Measurements from ENCODE around the gene IL13RA1. TPM values are rescaled to one million over a fixed set of nuclear protein-coding genes. Genes with fewer than 3 reads are reported as not detected.
A peak's percentile ranks its signal among the peaks of the same experiment; 100 is the strongest.

The IL13RA1 gene
- total RNA-seq (2013; cell fraction: nucleolus; rRNA removed): 78.5 TPM in 2 replicates
- total RNA-seq (2014; rRNA removed) (9.5 and 11.8 TPM in 2 replicates), total RNA-seq (2014; rRNA removed; fragmentation: Illumina TruSeq; extraction: Trizol) (13.3 and 14.0 TPM in 2 replicates), total RNA-seq (2021) (10.6 TPM in 2 replicates), polyA plus RNA-seq (2011; rRNA removed) (8.0 and 11.5 TPM in 2 replicates), polyA plus RNA-seq (2014; fragmentation: Illumina TruSeq; extraction: Trizol) (14.2 and 18.3 TPM in 2 replicates), polyA plus RNA-seq (2014; fragmentation: Nextera tagmentation; extraction: Ambion mirVana) (1 to 10 TPM; 2.3 to 4.1 TPM), polyA plus RNA-seq (2014; rRNA removed) (7.1 and 8.7 TPM in 2 replicates), polyA plus RNA-seq (2016; fragmentation: Nextera tagmentation; extraction: Ambion mirVana) (1 to 10 TPM; 4.2 to 5.8 TPM), polyA minus RNA-seq (2011; rRNA and poly(A)+ RNA removed) (3.6 and 3.7 TPM in 2 replicates), Bru-seq, nascent RNA (percentile 61 among the genes with signal in this experiment), BruChase-seq, experiment 1, labeled RNA remaining after a 6-hour chase (percentile 65 among the genes with signal in this experiment), BruChase-seq, experiment 2, labeled RNA remaining after a 2-hour chase (percentile 58 among the genes with signal in this experiment)
- 0.63 TPM for polyA plus RNA-seq (2011; ENCODE audit: low read depth)
- 2.9 and 4.2 TPM in 2 replicates for polyA plus RNA-seq (2011; cell fraction: cytosol; rRNA removed)
- polyA plus RNA-seq (2011; cell fraction: nucleus; rRNA removed): 1.3 and 2.1 TPM in 2 replicates
- polyA plus RNA-seq (2012): 1.2 and 1.5 TPM in 2 replicates
- 1.4 and 1.9 TPM in 2 replicates for polyA minus RNA-seq (2011; cell fraction: cytosol; rRNA and poly(A)+ RNA removed)
- polyA minus RNA-seq (2011; cell fraction: nucleus; rRNA and poly(A)+ RNA removed): 0.86 and 1.2 TPM in 2 replicates
- long read RNA-seq, experiment 1, full-length matches to known transcripts: 1 of 2 reads
- long read RNA-seq, experiment 1, partial matches to known transcripts: 0 of 2 reads
- long read RNA-seq, experiment 1, other reads (novel, unspliced or antisense): 1 of 2 reads
- long read RNA-seq, experiment 2, partial matches to known transcripts: 4 of 4 reads
- long read RNA-seq, experiment 2, other reads (novel, unspliced or antisense): 0 of 4 reads

- no peaks in the 10 kb centered on the region for H4K20me1 ChIP-seq (ENCODE audit: control insufficient read depth, insufficient read depth)
- no peaks in the 10 kb centered on the region for H3K79me2 ChIP-seq (ENCODE audit: control insufficient read depth, insufficient read depth, low read length)
- POLR2A ChIA-PET: interaction anchor here (1.5 kb wide), 1 partner anchor 10 kb away, joined by 5 read pairs; no protein-coding TSS in a partner anchor
- H3K27ac ChIP-seq (ENCODE audit: control insufficient read depth, insufficient read depth): no peak within 1 kb of the TSS
- no peak for FAIRE-seq
- WGBS (ENCODE audit: insufficient coverage, insufficient replicate concordance, low lambda C conversion rate, missing lambda C conversion rate): 48% methylated on average over 42 of the region's 56 CpGs
- TF ChIP-seq POLR2AphosphoS5 (IDR thresholded peaks at IDR 0.05; ENCODE audit: low read length) (no peak), ZBTB4 (CRISPR knock-in tag; IDR thresholded peaks at IDR 0.05) (no peak), DPF2 (IDR thresholded peaks at IDR 0.05) (0 out of 2 replicates have a peak, but pooled peaks have one; percentile 22), IKZF1 (conservative IDR thresholded peaks at IDR 0.05) (peak; percentile 60), CHD4 (IDR thresholded peaks at IDR 0.05) (no peak)
- TF ChIP-seq, protein P1, sequence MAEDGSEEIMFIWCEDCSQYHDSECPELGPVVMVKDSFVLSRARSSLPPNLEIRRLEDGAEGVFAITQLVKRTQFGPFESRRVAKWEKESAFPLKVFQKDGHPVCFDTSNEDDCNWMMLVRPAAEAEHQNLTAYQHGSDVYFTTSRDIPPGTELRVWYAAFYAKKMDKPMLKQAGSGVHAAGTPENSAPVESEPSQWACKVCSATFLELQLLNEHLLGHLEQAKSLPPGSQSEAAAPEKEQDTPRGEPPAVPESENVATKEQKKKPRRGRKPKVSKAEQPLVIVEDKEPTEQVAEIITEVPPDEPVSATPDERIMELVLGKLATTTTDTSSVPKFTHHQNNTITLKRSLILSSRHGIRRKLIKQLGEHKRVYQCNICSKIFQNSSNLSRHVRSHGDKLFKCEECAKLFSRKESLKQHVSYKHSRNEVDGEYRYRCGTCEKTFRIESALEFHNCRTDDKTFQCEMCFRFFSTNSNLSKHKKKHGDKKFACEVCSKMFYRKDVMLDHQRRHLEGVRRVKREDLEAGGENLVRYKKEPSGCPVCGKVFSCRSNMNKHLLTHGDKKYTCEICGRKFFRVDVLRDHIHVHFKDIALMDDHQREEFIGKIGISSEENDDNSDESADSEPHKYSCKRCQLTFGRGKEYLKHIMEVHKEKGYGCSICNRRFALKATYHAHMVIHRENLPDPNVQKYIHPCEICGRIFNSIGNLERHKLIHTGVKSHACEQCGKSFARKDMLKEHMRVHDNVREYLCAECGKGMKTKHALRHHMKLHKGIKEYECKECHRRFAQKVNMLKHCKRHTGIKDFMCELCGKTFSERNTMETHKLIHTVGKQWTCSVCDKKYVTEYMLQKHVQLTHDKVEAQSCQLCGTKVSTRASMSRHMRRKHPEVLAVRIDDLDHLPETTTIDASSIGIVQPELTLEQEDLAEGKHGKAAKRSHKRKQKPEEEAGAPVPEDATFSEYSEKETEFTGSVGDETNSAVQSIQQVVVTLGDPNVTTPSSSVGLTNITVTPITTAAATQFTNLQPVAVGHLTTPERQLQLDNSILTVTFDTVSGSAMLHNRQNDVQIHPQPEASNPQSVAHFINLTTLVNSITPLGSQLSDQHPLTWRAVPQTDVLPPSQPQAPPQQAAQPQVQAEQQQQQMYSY (CRISPR knock-in tag; IDR thresholded peaks at IDR 0.05): no peak
- SMC1A ChIA-PET (ENCODE audit: uncharacterized antibody, unreplicated experiment): interaction anchor here (0.9 to 1.2 kb wide), 2 partner anchors 14 to 51 kb away, joined by 3 read pairs; no protein-coding TSS in a partner anchor
- intact Hi-C loops (cut with micrococcal nuclease; ENCODE audit: unreplicated experiment) (no loop called here), in situ Hi-C loops (cut with MboI) (no loop called here)
- H3K36me3 ChIP-seq (ENCODE audit: control insufficient read depth in 2 of 2, insufficient read depth in 2 of 2, low read length in 1 of 2): no peaks in the 10 kb centered on the region
- no peaks in the 10 kb centered on the region; a peak in 1 of 4 replicates for H3K27me3 ChIP-seq (replicated peaks in 1 of 2; ENCODE audit: control insufficient read depth in 2 of 2, insufficient read depth in 2 of 2, low read length in 1 of 2)
- peak within 1 kb of the TSS; percentile 47; the same call in 1 of the 2 replicates for H2AFZ ChIP-seq (ENCODE audit: control insufficient read depth, low read depth, low read length)
- BruUV-seq (replicated peaks): no TSS peak
- no peaks in the 10 kb centered on the region for H3K9me3 ChIP-seq (replicated peaks; ENCODE audit: control insufficient read depth, insufficient read depth, low read length)
- no peak for DNase-seq (ENCODE audit: low read depth, low spot score)
- H3K9ac ChIP-seq (ENCODE audit: control insufficient read depth, insufficient read depth, low read length): peak within 1 kb of the TSS; percentile 48; the same call in 1 of the 2 replicates
- peaks cover 8% of the 10 kb centered on the region for H3K4me1 ChIP-seq (ENCODE audit: control insufficient read depth, insufficient read depth, low read length)
- ATAC-seq: peak; percentile 73
- RAD21 ChIA-PET (ENCODE audit: unreplicated experiment): no interaction called here
- peak within 1 kb of the TSS; percentile 41; the same call in 1 of the 2 replicates for H3K4me3 ChIP-seq
- peak within 1 kb of the TSS; percentile 64 for H3K4me2 ChIP-seq (ENCODE audit: control insufficient read depth, insufficient read depth)
- CTCF ChIA-PET: no interaction called here
These were observed at the start of gene IL13RA1 for GRCh38 chrX:118726887-118727685. Gene IL13RA1 (plus strand): TSS chrX:118727606. CDS start chrX:118727639, 33 bp downstream.
